ENCODE measurements around the gene MYEOV. TPM values are rescaled to one million over a fixed set of nuclear protein-coding genes. Genes with fewer than 3 reads are reported as not detected.

The MYEOV gene
- total RNA-seq, 2 experiments from 2014 or later, result not detected

GRCh38 chr11:69312453-69313404, 18.8 kb downstream of the MYEOV start:
- H3K4me3 Mint-ChIP-seq, result no peak overlapping the region
- ChIA-PET POLR2A (interaction anchor here (1.1 to 2.5 kb wide), 2 partner anchors 11 to 15 kb away, joined by 3 to 40 read pairs; no protein-coding TSS in a partner anchor), CTCF (interaction anchor here (0.5 to 2.3 kb wide), 4 partner anchors 14 to 387 kb away, joined by 3 to 10 read pairs (median 5); no protein-coding TSS in a partner anchor)
- H3K27me3 Mint-ChIP-seq, result peaks cover 13% of the 10 kb centered on the region
- no peaks in the 10 kb centered on the region for H3K9me3 Mint-ChIP-seq
- no peak overlapping the region for H3K27ac Mint-ChIP-seq
- H3K36me3 Mint-ChIP-seq (ENCODE audit: low read depth), result no peaks in the 10 kb centered on the region
- peaks cover 29% of the 10 kb centered on the region for H3K4me1 Mint-ChIP-seq
- no peak for DNase-seq

- Mint-ChIP-seq H3K36me3 (ENCODE audit: low read depth) (no peaks in the 10 kb centered on the region), H3K27ac (no peak overlapping the region), H3K4me3 (no peak overlapping the region), H3K4me1 (peaks cover 35% of the 10 kb centered on the region), H3K27me3 (peaks cover 7% of the 10 kb centered on the region), H3K9me3 (peaks cover 5% of the 10 kb centered on the region)
- DNase-seq, result no peak
- ChIA-PET CTCF (no interaction called here), POLR2A (no interaction called here)
Observed at GRCh38 chr11:69313992-69314391, 20.0 kb downstream of the MYEOV start.

GRCh38 chr11:69314555-69314954, 20.6 kb downstream of the MYEOV start:
- H3K27ac Mint-ChIP-seq, result no peak overlapping the region
- peaks cover 35% of the 10 kb centered on the region for H3K4me1 Mint-ChIP-seq
- ChIA-PET POLR2A (no interaction called here), CTCF (no interaction called here)
- peaks cover 8% of the 10 kb centered on the region for H3K9me3 Mint-ChIP-seq
- peaks cover 7% of the 10 kb centered on the region for H3K27me3 Mint-ChIP-seq
- DNase-seq, result no peak
- no peak overlapping the region for H3K4me3 Mint-ChIP-seq
- H3K36me3 Mint-ChIP-seq (ENCODE audit: low read depth), result no peaks in the 10 kb centered on the region

- ChIA-PET CTCF (no interaction called here), POLR2A (no interaction called here)
- no peak for DNase-seq
- peaks cover 21% of the 10 kb centered on the region for H3K4me1 Mint-ChIP-seq
- no peaks in the 10 kb centered on the region for H3K36me3 Mint-ChIP-seq (ENCODE audit: low read depth)
- H3K27ac Mint-ChIP-seq, result no peak overlapping the region
- peaks cover 8% of the 10 kb centered on the region for H3K9me3 Mint-ChIP-seq
- H3K27me3 Mint-ChIP-seq, result peaks cover 3% of the 10 kb centered on the region
- H3K4me3 Mint-ChIP-seq, result no peak overlapping the region
Observed at GRCh38 chr11:69316956-69317355, 23.0 kb downstream of the MYEOV start.

GRCh38 chr11:69317401-69318092, 23.6 kb downstream of the MYEOV start:
- peaks cover 3% of the 10 kb centered on the region for H3K27me3 Mint-ChIP-seq
- peaks cover 8% of the 10 kb centered on the region for H3K9me3 Mint-ChIP-seq
- ChIA-PET CTCF (interaction anchor here (1.5 kb wide), 1 partner anchor 21 kb away, joined by 3 read pairs; no protein-coding TSS in a partner anchor), POLR2A (no interaction called here)
- no peak for DNase-seq
- H3K36me3 Mint-ChIP-seq (ENCODE audit: low read depth), result no peaks in the 10 kb centered on the region
- H3K27ac Mint-ChIP-seq, result no peak overlapping the region
- H3K4me3 Mint-ChIP-seq, result no peak overlapping the region
- peaks cover 16% of the 10 kb centered on the region for H3K4me1 Mint-ChIP-seq

GRCh38 chr11:69318093-69318420, 24.1 kb downstream of the MYEOV start:
- CTCF ChIA-PET, result interaction anchor here (1.5 kb wide), 1 partner anchor 21 kb away, joined by 3 read pairs; no protein-coding TSS in a partner anchor

GRCh38 chr11:69319255-69320106, 25.5 kb downstream of the MYEOV start:
- peaks cover 8% of the 10 kb centered on the region for H3K9me3 Mint-ChIP-seq
- no peak overlapping the region for H3K27ac Mint-ChIP-seq
- H3K4me3 Mint-ChIP-seq, result no peak overlapping the region
- POLR2A ChIA-PET, result no interaction called here
- no peak for DNase-seq
- peaks cover 15% of the 10 kb centered on the region for H3K4me1 Mint-ChIP-seq
- peaks cover 3% of the 10 kb centered on the region for H3K27me3 Mint-ChIP-seq
- no peaks in the 10 kb centered on the region for H3K36me3 Mint-ChIP-seq (ENCODE audit: low read depth)
- CTCF ChIA-PET, result no interaction called here

More at GRCh38 chr11:69318093-69318420, 24.1 kb downstream of the MYEOV start:
- Mint-ChIP-seq H3K27me3 (peaks cover 3% of the 10 kb centered on the region), H3K4me3 (no peak overlapping the region), H3K9me3 (peaks cover 8% of the 10 kb centered on the region), H3K27ac (no peak overlapping the region), H3K4me1 (peaks cover 15% of the 10 kb centered on the region), H3K36me3 (ENCODE audit: low read depth) (no peaks in the 10 kb centered on the region)
- POLR2A ChIA-PET, result interaction anchor here (0.8 kb wide), 1 partner anchor 20 kb away, joined by 4 read pairs; no protein-coding TSS in a partner anchor
- DNase-seq, result no peak

GRCh38 chr11:69320326-69320725, 26.4 kb downstream of the MYEOV start:
- H3K27me3 Mint-ChIP-seq, result peaks cover 3% of the 10 kb centered on the region
- H3K9me3 Mint-ChIP-seq, result peaks cover 8% of the 10 kb centered on the region
- H3K36me3 Mint-ChIP-seq (ENCODE audit: low read depth), result no peaks in the 10 kb centered on the region
- no peak overlapping the region for H3K4me3 Mint-ChIP-seq
- POLR2A ChIA-PET, result no interaction called here
- H3K4me1 Mint-ChIP-seq, result peaks cover 15% of the 10 kb centered on the region
- no peak for DNase-seq
- H3K27ac Mint-ChIP-seq, result no peak overlapping the region
- CTCF ChIA-PET, result no interaction called here

GRCh38 chr11:69320756-69321741, 27.1 kb downstream of the MYEOV start:
- CTCF ChIA-PET, result no interaction called here
- Mint-ChIP-seq H3K36me3 (ENCODE audit: low read depth) (no peaks in the 10 kb centered on the region), H3K27me3 (peaks cover 3% of the 10 kb centered on the region), H3K4me3 (no peak overlapping the region), H3K4me1 (peaks cover 15% of the 10 kb centered on the region), H3K9me3 (peaks cover 8% of the 10 kb centered on the region), H3K27ac (no peak overlapping the region)
- no peak for DNase-seq
- POLR2A ChIA-PET, result no interaction called here

GRCh38 chr11:69321877-69322361, 28.0 kb downstream of the MYEOV start:
- Mint-ChIP-seq H3K4me3 (no peak overlapping the region), H3K4me1 (peaks cover 14% of the 10 kb centered on the region), H3K27me3 (peaks cover 3% of the 10 kb centered on the region), H3K36me3 (ENCODE audit: low read depth) (no peaks in the 10 kb centered on the region), H3K27ac (no peak overlapping the region), H3K9me3 (peaks cover 8% of the 10 kb centered on the region)
- no peak for DNase-seq
- POLR2A ChIA-PET, result no interaction called here
- CTCF ChIA-PET, result no interaction called here

GRCh38 chr11:69325446-69325845, 31.5 kb downstream of the MYEOV start:
- Mint-ChIP-seq H3K36me3 (ENCODE audit: low read depth) (no peaks in the 10 kb centered on the region), H3K4me3 (no peak overlapping the region), H3K27ac (no peak overlapping the region), H3K27me3 (peaks cover 6% of the 10 kb centered on the region), H3K4me1 (no peaks in the 10 kb centered on the region), H3K9me3 (no peaks in the 10 kb centered on the region)
- DNase-seq, result no peak
- ChIA-PET POLR2A (no interaction called here), CTCF (no interaction called here)

GRCh38 chr11:69326622-69327219, 32.8 kb downstream of the MYEOV start:
- H3K27ac Mint-ChIP-seq, result no peak overlapping the region
- no peaks in the 10 kb centered on the region for H3K36me3 Mint-ChIP-seq (ENCODE audit: low read depth)
- POLR2A ChIA-PET, result no interaction called here
- no peaks in the 10 kb centered on the region for H3K4me1 Mint-ChIP-seq
- no peak for DNase-seq
- peaks cover 15% of the 10 kb centered on the region for H3K27me3 Mint-ChIP-seq
- H3K4me3 Mint-ChIP-seq, result no peak overlapping the region
- H3K9me3 Mint-ChIP-seq, result no peaks in the 10 kb centered on the region
- CTCF ChIA-PET, result no interaction called here

Data from activated CD4-positive, alpha-beta memory T cell treated with anti-CD3 and anti-CD28 coated beads, Interleukin-2, amount 10 ng/mL, durations not matched to agents 7 days and 5 days (primary cell).